A549 (cell line): ENCODE measurements around the gene CCDC71L. TPM values are rescaled to one million over a fixed set of nuclear protein-coding genes. Genes with fewer than 3 reads are reported as not detected.

Experiments used
- ATAC-seq, 2 experiments: fragments of 200-7000 bp in 1 of 2; fragments of >200 bp in 1 of 2; cut with Nextera tagmentation in 1 of 2; cut with Tn5 transposase in 1 of 2; 3 replicates each; pipeline versions ENCODE4 v1.8.0 to v1.9.1; 2018 to 2020; ENCODE audit warnings: mild to moderate bottlenecking in 1 of 2, moderate library complexity in 1 of 2
- CTCF ChIA-PET: fragments of 300-600 bp; sonication (Branson Sonifier 250); formaldehyde crosslinking; extraction: SDS; loops from one replicate; lab custom pipeline; 2021; ENCODE audit warnings: antibody characterized with exemption, inconsistent platforms; lab: Yijun Ruan, JAX
- POLR2A ChIA-PET: fragments of 350-600 bp; formaldehyde crosslinking; extraction: SDS; loops from one replicate; lab custom pipeline; 2021; ENCODE audit warnings: antibody characterized with exemption, inconsistent platforms; lab: Yijun Ruan, JAX
- DNase-seq, 2 experiments: peaks; one replicate each; pipeline versions ENCODE4 v3.0.0 to v3.0.0-alpha.2; 2011 to 2016; ENCODE audit warnings: low read depth in 1 of 2, low spot score in 1 of 2
- FAIRE-seq: peaks from 2 replicates; lab custom pipeline; 2011; peaks lifted over from hg19 to GRCh38; lab: Jason Lieb, UNC
- H3K27ac ChIP-seq, 2 experiments: fragments of >200 bp; sonication (Bioruptor Twin); formaldehyde crosslinking; 3 replicates each; pipeline ENCODE4 v1.5.1; 2016 to 2017
- H3K4me1 ChIP-seq: fragments of >200 bp; sonication (Bioruptor Twin); formaldehyde crosslinking; 3 replicates; pipeline ENCODE4 v1.6.1; 2016
- H3K4me2 ChIP-seq: fragments of >200 bp; sonication (Bioruptor Twin); formaldehyde crosslinking; 3 replicates; pipeline ENCODE4 v1.6.1; 2016
- H3K4me3 ChIP-seq: fragments of >200 bp; sonication (Bioruptor Twin); formaldehyde crosslinking; 3 replicates; pipeline ENCODE4 v1.5.1; 2016
- H3K9me3 ChIP-seq: fragments of >200 bp; sonication (Bioruptor Twin); formaldehyde crosslinking; 3 replicates; pipeline ENCODE4 v1.6.1; 2016
- BCL3 ChIP-seq: fragments of >200 bp; sonication (Bioruptor Twin); formaldehyde crosslinking; IDR thresholded peaks from 3 replicates; pipeline ENCODE4 v1.6.1; 2016
- BHLHE40 ChIP-seq: IDR thresholded peaks from 2 replicates; pipeline ENCODE4 v1.6.1; 2012; ENCODE audit warnings: low read depth, low read length, inconsistent platforms
- CEBPB ChIP-seq, 2 experiments: fragments of >200 bp in 1 of 2; sonication (Bioruptor Twin) in 1 of 2; formaldehyde crosslinking in 1 of 2; IDR thresholded peaks; 2 replicates each; pipeline ENCODE4 v1.6.1; 2012 to 2016
- CHD4 ChIP-seq: fragments of 200-600 bp; sonication (generic); IDR thresholded peaks from 2 replicates; pipeline ENCODE4 v1.6.1; 2016; ENCODE audit warnings: antibody characterized with exemption, mild to moderate bottlenecking, borderline replicate concordance
- EHMT2 ChIP-seq: fragments of 200-600 bp; sonication (generic); IDR thresholded peaks from 2 replicates; pipeline ENCODE4 v1.6.1; 2016; ENCODE audit warnings: antibody characterized with exemption, low read depth, mild to moderate bottlenecking, moderate library complexity
- ELK1 ChIP-seq: fragments of 150-350 bp; IDR thresholded peaks from 2 replicates; pipeline ENCODE4 v1.6.1; 2014; ENCODE audit warnings: low read depth, mild to moderate bottlenecking, low read length
- HES2 ChIP-seq: fragments of >200 bp; sonication (Bioruptor Twin); formaldehyde crosslinking; IDR thresholded peaks from 2 replicates; pipeline ENCODE4 v1.6.1; 2016
- HOXB5 ChIP-seq: fragments of 250-450 bp; sonication (Bioruptor Pico); IDR thresholded peaks from 2 replicates; pipeline ENCODE4 v1.5.0; 2020; ENCODE audit warnings: mild to moderate bottlenecking, moderate library complexity
- JUN ChIP-seq, 2 experiments: fragments of >200 bp; sonication (Bioruptor Twin); formaldehyde crosslinking; IDR thresholded peaks; 2 replicates in 1 of 2; 3 replicates in 1 of 2; pipeline ENCODE4 v1.6.1; 2016 to 2017
- JUNB ChIP-seq: fragments of >200 bp; sonication (Bioruptor Twin); formaldehyde crosslinking; IDR thresholded peaks from 2 replicates; pipeline ENCODE4 v1.6.1; 2016
- KDM1A ChIP-seq: fragments of 200-600 bp; sonication (generic); IDR thresholded peaks from 2 replicates; pipeline ENCODE4 v1.6.1; 2016; ENCODE audit warnings: low read depth, mild to moderate bottlenecking
- KDM5A ChIP-seq: fragments of 200-600 bp; sonication (generic); IDR thresholded peaks from 2 replicates; pipeline ENCODE4 v1.6.1; 2016; ENCODE audit warnings: antibody characterized with exemption, mild to moderate bottlenecking
- MAFK ChIP-seq: fragments of 450-650 bp; IDR thresholded peaks from 2 replicates; pipeline ENCODE4 v1.6.1; 2014; ENCODE audit not compliant: partially characterized antibody
- NFE2L2 ChIP-seq: fragments of 150-350 bp; conservative IDR thresholded peaks from 2 replicates; pipeline ENCODE4 v1.6.1; 2014; ENCODE audit warnings: low read length
- PHF8 ChIP-seq: fragments of 200-600 bp; sonication (generic); IDR thresholded peaks from 2 replicates; pipeline ENCODE4 v1.6.1; 2016; ENCODE audit warnings: low read depth, mild to moderate bottlenecking, antibody characterized with exemption, moderate library complexity, borderline replicate concordance
- POLR2A ChIP-seq: IDR thresholded peaks from 2 replicates; pipeline ENCODE4 v1.6.1; 2012; ENCODE audit warnings: mild to moderate bottlenecking, low read length
- POLR2AphosphoS2 ChIP-seq: conservative IDR thresholded peaks from 2 replicates; pipeline ENCODE4 v1.6.1; 2012; ENCODE audit warnings: low read length, improper control_type of control experiment, inconsistent platforms
- RCOR1 ChIP-seq: fragments of 150-350 bp; IDR thresholded peaks from 2 replicates; pipeline ENCODE4 v1.6.1; 2014; ENCODE audit warnings: antibody characterized with exemption, low read length, low read depth
- REST ChIP-seq: fragments of 200-600 bp; sonication (generic); IDR thresholded peaks from 2 replicates; pipeline ENCODE4 v1.6.1; 2016; ENCODE audit warnings: antibody characterized with exemption, mild to moderate bottlenecking, moderate library complexity
- RFX5 ChIP-seq: fragments of 450-650 bp; IDR thresholded peaks from 2 replicates; pipeline ENCODE4 v1.7.1; 2014; ENCODE audit warnings: antibody characterized with exemption, mild to moderate bottlenecking, moderate library complexity
- RNF2 ChIP-seq: fragments of 200-600 bp; sonication (generic); IDR thresholded peaks from 2 replicates; pipeline ENCODE4 v1.6.1; 2016; ENCODE audit warnings: low read depth, mild to moderate bottlenecking, antibody characterized with exemption, moderate library complexity, borderline replicate concordance
- SMC3 ChIP-seq: fragments of >200 bp; sonication (Bioruptor Twin); formaldehyde crosslinking; IDR thresholded peaks from 3 replicates; pipeline ENCODE4 v1.6.1; 2018; ENCODE audit warnings: inconsistent platforms
- SREBF2 ChIP-seq: fragments of 450-650 bp; IDR thresholded peaks from 2 replicates; pipeline ENCODE4 v1.6.1; 2014; ENCODE audit warnings: mild to moderate bottlenecking, moderate library complexity
- TFCP2L1 ChIP-seq: fragments of 250-450 bp; sonication (Bioruptor Pico); IDR thresholded peaks from 2 replicates; pipeline ENCODE4 v1.5.0; 2021; ENCODE audit warnings: mild to moderate bottlenecking
- WGBS: methylation state at CpG from one replicate; pipeline ENCODE4 v1.1.6; 2017; ENCODE audit errors: missing lambda C conversion rate; 5-methylcytosine and 5-hydroxymethylcytosine counted together
- polyA plus RNA-seq, 4 experiments: library from polyadenylated mRNA; depleted of rRNA in 3 of 4; stranded (reverse); fragments of >200 nt; fragmentation: RNase III in 1 of 4; extraction: RNeasy Plus Mini Kit Qiagen cat#74134 plus additional on column Dnase treatment in 1 of 4; gene quantifications; 2 replicates in 3 of 4; 3 replicates in 1 of 4; pipeline ENCODE4 v1.2.3, GENCODE V29; 2011 to 2017

CCDC71L gene
- polyA plus RNA-seq, 2 of the 4 experiments (the other 2 are of a cell fraction) = 9.1 to 11.4 TPM

GRCh38 chr7:106664343-106664742 lies 3.4 kb upstream of the CCDC71L start:
- ChIA-PET CTCF (interaction anchor here (1.1 to 1.7 kb wide), 2 partner anchors 17 to 75 kb away, joined by 3 read pairs; no protein-coding TSS in a partner anchor), POLR2A (no interaction called here)
- WGBS = 73% methylated on average over 3 of the region's 3 CpGs
- TF ChIP-seq REST = no peak
- TF ChIP-seq BCL3 = no peak
- TF ChIP-seq BHLHE40 = no peak
- no peak for TF ChIP-seq KDM5A
- no peak for TF ChIP-seq RFX5
- no peak for TF ChIP-seq CEBPB (IDR thresholded peaks at IDR 0.05)
- TF ChIP-seq RNF2 = no peak
- TF ChIP-seq KDM1A = no peak
- TF ChIP-seq HOXB5 (CRISPR knock-in tag) = no peak
- no peak for ATAC-seq
- FAIRE-seq = no peak
- no peaks in the 10 kb centered on the region for H3K4me1 ChIP-seq
- no peaks in the 10 kb centered on the region for H3K9me3 ChIP-seq
- no peak overlapping the region for H3K27ac ChIP-seq
- no peak overlapping the region for H3K4me3 ChIP-seq
- H3K4me2 ChIP-seq = no peak overlapping the region
- DNase-seq = no peak

- peaks cover 9% of the 10 kb centered on the region; the same call in 2 of the 3 replicates for H3K4me1 ChIP-seq
- H3K4me2 ChIP-seq = peak overlapping the region; percentile 86
- ATAC-seq (peak; percentile 86 to 87), FAIRE-seq (no peak), DNase-seq (peak; percentile 87 to 92)
- peak overlapping the region; percentile 88 for H3K4me3 ChIP-seq
- H3K27ac ChIP-seq = peak overlapping the region; percentile 90 to 94
- H3K9me3 ChIP-seq = no peaks in the 10 kb centered on the region
- CTCF ChIA-PET = interaction anchor here (0.7 to 7.3 kb wide), 43 partner anchors 8 to 535 kb away, joined by 3 to 60 read pairs (median 4); no protein-coding TSS in a partner anchor
- 0% methylated on average over 7 of the region's 101 CpGs for WGBS
- POLR2A ChIA-PET = interaction anchor here (0.5 to 1.8 kb wide), 8 partner anchors 19 to 508 kb away, joined by 3 to 4 read pairs (median 3); partner anchors contain the start of genes HBP1 and NAMPT
- TF ChIP-seq HES2 (no peak), BHLHE40 (no peak), SMC3 (peak; percentile 91), RCOR1 (no peak), EHMT2 (no peak), JUNB (no peak), NFE2L2 (no peak), ELK1 (no peak), PHF8 (peak; percentile 70; the same call in 1 of the 2 replicates), MAFK (no peak), REST (no peak), BCL3 (no peak), POLR2AphosphoS2 (no peak), SREBF2 (no peak), POLR2A (no peak; the same call in 1 of the 2 replicates), JUN (IDR thresholded peaks at IDR 0.05) (peak in 1 of 2 experiments; percentile 52; a peak in 2 of 5 replicates), TFCP2L1 (CRISPR knock-in tag) (no peak), CHD4 (no peak)
Observed at GRCh38 chr7:106659963-106660861, 746 bp downstream of the CCDC71L start.
